GM23248 (cell line): Measurements from ENCODE around the gene PPFIBP2. TPM values are rescaled to one million over a fixed set of nuclear protein-coding genes. Genes with fewer than 3 reads are reported as not detected.

Experiments used
- DNase-seq: peaks from one replicate; pipeline ENCODE4 v3.0.0-alpha.2; 2015
- H2AFZ ChIP-seq: fragments of 200-600 bp; sonication (generic); 2 replicates; pipeline ENCODE4 v1.6.1; 2016; ENCODE audit warnings: antibody characterized with exemption
- H3F3A ChIP-seq: fragments of 200-600 bp; sonication (generic); 2 replicates; pipeline ENCODE4 v1.6.1; 2016; ENCODE audit warnings: mild to moderate bottlenecking, antibody characterized with exemption, mixed run types; ENCODE audit not compliant: insufficient read depth
- H3K27ac ChIP-seq: fragments of 200-600 bp; sonication (generic); 2 replicates; pipeline ENCODE4 v1.5.1; 2016; ENCODE audit warnings: mild to moderate bottlenecking
- H3K27me3 ChIP-seq: fragments of 200-600 bp; sonication (generic); replicated peaks from 2 replicates; pipeline ENCODE4 v1.6.1; 2016; ENCODE audit warnings: mild to moderate bottlenecking; ENCODE audit not compliant: insufficient read depth
- H3K36me3 ChIP-seq: fragments of 200-600 bp; sonication (generic); 2 replicates; pipeline ENCODE4 v1.6.1; 2016; ENCODE audit warnings: low read depth, mild to moderate bottlenecking
- H3K4me1 ChIP-seq: fragments of 200-600 bp; sonication (generic); 2 replicates; pipeline ENCODE4 v1.6.1; 2016; ENCODE audit warnings: mild to moderate bottlenecking; ENCODE audit not compliant: insufficient read depth
- H3K4me2 ChIP-seq: fragments of 200-600 bp; sonication (generic); one replicate; pipeline ENCODE4 v1.6.1; 2016; ENCODE audit warnings: mild to moderate bottlenecking; ENCODE audit not compliant: unreplicated experiment
- H3K4me3 ChIP-seq: fragments of 200-600 bp; sonication (generic); 2 replicates; pipeline ENCODE4 v1.5.1; 2016; ENCODE audit warnings: mild to moderate bottlenecking
- H3K79me2 ChIP-seq: fragments of 200-600 bp; sonication (generic); 2 replicates; pipeline ENCODE4 v1.6.1; 2016; ENCODE audit warnings: mild to moderate bottlenecking; ENCODE audit not compliant: insufficient read depth
- H3K9ac ChIP-seq: fragments of 200-600 bp; sonication (generic); 2 replicates; pipeline ENCODE4 v1.6.1; 2016; ENCODE audit warnings: mild to moderate bottlenecking
- H3K9me2 ChIP-seq: fragments of 200-600 bp; sonication (generic); 2 replicates; pipeline ENCODE4 v1.6.1; 2016; ENCODE audit warnings: mixed run types, mild to moderate bottlenecking, moderate library complexity; ENCODE audit not compliant: insufficient read depth
- H3K9me3 ChIP-seq: fragments of 200-600 bp; sonication (generic); one replicate; pipeline ENCODE4 v1.6.1; 2017; ENCODE audit warnings: low read depth
- H4K20me1 ChIP-seq: fragments of 200-600 bp; sonication (generic); 2 replicates; pipeline ENCODE4 v1.6.0; 2016; ENCODE audit not compliant: insufficient read depth
- EZH2 ChIP-seq: fragments of 200-600 bp; sonication (generic); IDR thresholded peaks from 2 replicates; pipeline ENCODE4 v1.6.1; 2018; ENCODE audit warnings: antibody characterized with exemption, mild to moderate bottlenecking; ENCODE audit not compliant: insufficient read depth, poor library complexity, severe bottlenecking
- EZH2phosphoT487 ChIP-seq: fragments of 200-600 bp; sonication (generic); IDR thresholded peaks from 2 replicates; pipeline ENCODE4 v1.6.1; 2018; ENCODE audit warnings: antibody characterized with exemption, moderate library complexity, mild to moderate bottlenecking, low read depth; ENCODE audit not compliant: insufficient read depth
- WGBS, 2 experiments: methylation state at CpG; one replicate each; pipeline ENCODE4 v1.1.6; 2015 to 2017; ENCODE audit warnings: low lambda C conversion rate in 2 of 2, low coverage in 1 of 2; ENCODE audit errors: missing lambda C conversion rate in 2 of 2; 5-methylcytosine and 5-hydroxymethylcytosine counted together
- in situ Hi-C: fragments of 300-500 bp; cut with MboI; formaldehyde crosslinking; loops from 2 replicates; pipeline ENCODE4 v1.15.0; 2020
- polyA plus RNA-seq: library from polyadenylated mRNA; unstranded; fragments of >200 nt; fragmentation: Nextera tagmentation; extraction: Ambion mirVana; gene quantifications from 2 replicates; pipeline ENCODE4 v1.2.1, GENCODE V29; 2016
- total RNA-seq: library from RNA; depleted of rRNA; stranded (reverse); fragments of >200 nt; shearing (Covaris generic); gene quantifications from 2 replicates; pipeline ENCODE4 v1.2.3, GENCODE V29; 2014

The PPFIBP2 gene
- total and polyA plus RNA-seq, 2 experiments from 2014 or later, result 4.1 to 5.9 TPM

- TF ChIP-seq EZH2 (no peak), EZH2phosphoT487 (no peak)
- no peak overlapping the region for H3K4me2 ChIP-seq
- H4K20me1 ChIP-seq, result no peaks in the 10 kb centered on the region
- H3K4me1 ChIP-seq, result no peaks in the 10 kb centered on the region
- no peak overlapping the region for H3K4me3 ChIP-seq
- no peaks in the 10 kb centered on the region for H3F3A ChIP-seq
- H3K9ac ChIP-seq, result no peak overlapping the region
- H3K36me3 ChIP-seq, result no peaks in the 10 kb centered on the region
- WGBS, 2 experiments, result 82 to 88% methylated on average over 3 of the region's 3 CpGs
- H3K27ac ChIP-seq, result no peak overlapping the region
- DNase-seq, result no peak
- no peaks in the 10 kb centered on the region for H3K79me2 ChIP-seq
- H3K9me3 ChIP-seq, result no peaks in the 10 kb centered on the region
- H3K9me2 ChIP-seq, result no peaks in the 10 kb centered on the region
- no peaks in the 10 kb centered on the region for H3K27me3 ChIP-seq
- H2AFZ ChIP-seq, result no peak overlapping the region
- in situ Hi-C loops, result no loop called here
Measured at GRCh38 chr11:7506243-7506642, 7.6 kb upstream of the PPFIBP2 start.

GRCh38 chr11:7508087-7508486 is 5.7 kb upstream of the PPFIBP2 start:
- no peaks in the 10 kb centered on the region for H3K79me2 ChIP-seq
- no peaks in the 10 kb centered on the region for H3K9me2 ChIP-seq
- H3K4me1 ChIP-seq, result peaks cover 8% of the 10 kb centered on the region; the same call in 1 of the 2 replicates
- H3K27me3 ChIP-seq, result no peaks in the 10 kb centered on the region
- no peak overlapping the region for H3K4me2 ChIP-seq
- H3K9me3 ChIP-seq, result no peaks in the 10 kb centered on the region
- DNase-seq, result no peak
- H2AFZ ChIP-seq, result no peak overlapping the region
- H3K4me3 ChIP-seq, result no peak overlapping the region
- in situ Hi-C loops, result no loop called here
- no peak for TF ChIP-seq EZH2
- no peak for TF ChIP-seq EZH2phosphoT487
- no peak overlapping the region for H3K9ac ChIP-seq
- H4K20me1 ChIP-seq, result no peaks in the 10 kb centered on the region
- no peak overlapping the region for H3K27ac ChIP-seq
- 92 to 98% methylated on average over 3 of the region's 3 CpGs for WGBS, 2 experiments
- H3F3A ChIP-seq, result no peaks in the 10 kb centered on the region
- H3K36me3 ChIP-seq, result no peaks in the 10 kb centered on the region

- TF ChIP-seq EZH2phosphoT487 (no peak), EZH2 (no peak)
- WGBS, 2 experiments, result 86 to 100% methylated on average over 2 of the region's 2 CpGs
- H3K27me3 ChIP-seq, result 0 out of 2 replicates have a peak, but pooled peaks cover 3% of the 10 kb centered on the region
Measured at GRCh38 chr11:7509966-7510365, 3.8 kb upstream of the PPFIBP2 start.

GRCh38 chr11:7511401-7511800 is 2.4 kb upstream of the PPFIBP2 start:
- TF ChIP-seq EZH2phosphoT487, result no peak
- TF ChIP-seq EZH2, result no peak
- Histone ChIP-seq H3K27me3 (0 out of 2 replicates have a peak, but pooled peaks cover 6% of the 10 kb centered on the region), H3K4me2 (no peak overlapping the region), H3K4me1 (peaks cover 8% of the 10 kb centered on the region; the same call in 1 of the 2 replicates), H3K9me2 (no peaks in the 10 kb centered on the region), H4K20me1 (no peaks in the 10 kb centered on the region), H3F3A (no peaks in the 10 kb centered on the region), H3K79me2 (no peaks in the 10 kb centered on the region), H3K4me3 (no peak overlapping the region), H3K36me3 (no peaks in the 10 kb centered on the region), H2AFZ (no peak overlapping the region), H3K9me3 (no peaks in the 10 kb centered on the region), H3K27ac (no peak overlapping the region), H3K9ac (no peak overlapping the region)
- in situ Hi-C loops, result no loop called here
- 20 to 24% methylated on average over 5 of the region's 5 CpGs for WGBS, 2 experiments
- no peak for DNase-seq

More at GRCh38 chr11:7509966-7510365, 3.8 kb upstream of the PPFIBP2 start:
- Histone ChIP-seq H3K4me2 (no peak overlapping the region), H3K27ac (no peak overlapping the region), H3K4me1 (peaks cover 8% of the 10 kb centered on the region; the same call in 1 of the 2 replicates), H2AFZ (no peak overlapping the region), H3K9ac (no peak overlapping the region), H4K20me1 (no peaks in the 10 kb centered on the region), H3K9me2 (no peaks in the 10 kb centered on the region), H3K9me3 (no peaks in the 10 kb centered on the region), H3F3A (no peaks in the 10 kb centered on the region), H3K4me3 (no peak overlapping the region), H3K36me3 (no peaks in the 10 kb centered on the region), H3K79me2 (no peaks in the 10 kb centered on the region)
- no peak for DNase-seq
- in situ Hi-C loops, result no loop called here
